GM12872 (cell line): Measurements from ENCODE around the gene CSMD2.

Source experiments
- CTCF ChIP-seq: IDR thresholded peaks from 3 replicates; pipeline ENCODE4 v1.5.1; 2011; ENCODE audit warnings: low read depth, mild to moderate bottlenecking, low read length, moderate library complexity; ENCODE audit not compliant: insufficient read depth

Gene CSMD2

GRCh38 chr1:33661811-33662454 lies 503.1 kb downstream of the CSMD2 start:
- TF ChIP-seq CTCF, result no peak

GRCh38 chr1:33660956-33661355 lies 504.1 kb downstream of the CSMD2 start:
- TF ChIP-seq CTCF, result no peak

- TF ChIP-seq CTCF, result no peak
Observed at GRCh38 chr1:33660244-33660643, 504.8 kb downstream of the CSMD2 start.

GRCh38 chr1:33659641-33660040 lies 505.4 kb downstream of the CSMD2 start:
- no peak for TF ChIP-seq CTCF

- no peak for TF ChIP-seq CTCF
Observed at GRCh38 chr1:33657833-33658232, 507.2 kb downstream of the CSMD2 start.

- TF ChIP-seq CTCF, result no peak
Observed at GRCh38 chr1:33656467-33657005, 508.5 kb downstream of the CSMD2 start.

GRCh38 chr1:33655496-33655895 lies 509.5 kb downstream of the CSMD2 start:
- TF ChIP-seq CTCF, result no peak
